ENCODE data around the gene LOXL1. TPM values are rescaled to one million over a fixed set of nuclear protein-coding genes. Genes with fewer than 3 reads are reported as not detected.

LOXL1 gene
- polyA plus RNA-seq, 2 donors: 7.2 to 9.6 TPM

DNA sequence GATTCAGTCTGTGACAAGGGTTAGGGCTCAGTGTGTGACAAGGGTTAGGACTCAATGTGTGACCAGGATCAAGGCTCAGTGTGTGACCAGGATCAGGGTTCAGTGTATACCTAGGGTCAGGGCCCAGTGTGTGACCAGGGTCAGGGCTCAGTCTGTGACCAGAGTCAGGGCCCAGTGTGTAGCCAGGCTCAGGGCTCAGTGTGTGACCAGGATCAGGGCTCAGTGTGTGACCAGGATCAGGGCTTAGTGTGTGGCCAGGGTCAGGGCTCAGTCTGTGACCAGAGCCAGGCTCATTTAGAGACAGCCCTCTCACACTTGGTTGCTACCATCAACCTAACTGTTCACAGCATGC is 24.2 kb downstream of the LOXL1 start:
- Histone ChIP-seq H3K36me3 (ENCODE audit: control insufficient read depth in 2 of 2, insufficient read depth in 2 of 2, low read length in 1 of 2) (no peaks in the 10 kb centered on the region), H3K4me3 (ENCODE audit: low read depth in 1 of 2, low read length in 2 of 2) (no peak overlapping the region), H3K9me3 (ENCODE audit: control insufficient read depth in 2 of 2, insufficient read depth in 1 of 2, low read depth in 1 of 2, low read length in 1 of 2) (no peaks in the 10 kb centered on the region), H3K4me1 (ENCODE audit: control insufficient read depth in 2 of 2, insufficient read depth in 2 of 2, low read length in 1 of 2) (peaks cover 0 to 5% of the 10 kb centered on the region in 2 donors), H3K27ac (ENCODE audit: low read depth in 2 of 2, low read length in 1 of 2) (peak overlapping the region; percentile 25 to 59), H3K27me3 (ENCODE audit: control insufficient read depth in 1 of 2, insufficient read depth in 2 of 2, low read length in 2 of 2) (no peaks in the 10 kb centered on the region)

DNA sequence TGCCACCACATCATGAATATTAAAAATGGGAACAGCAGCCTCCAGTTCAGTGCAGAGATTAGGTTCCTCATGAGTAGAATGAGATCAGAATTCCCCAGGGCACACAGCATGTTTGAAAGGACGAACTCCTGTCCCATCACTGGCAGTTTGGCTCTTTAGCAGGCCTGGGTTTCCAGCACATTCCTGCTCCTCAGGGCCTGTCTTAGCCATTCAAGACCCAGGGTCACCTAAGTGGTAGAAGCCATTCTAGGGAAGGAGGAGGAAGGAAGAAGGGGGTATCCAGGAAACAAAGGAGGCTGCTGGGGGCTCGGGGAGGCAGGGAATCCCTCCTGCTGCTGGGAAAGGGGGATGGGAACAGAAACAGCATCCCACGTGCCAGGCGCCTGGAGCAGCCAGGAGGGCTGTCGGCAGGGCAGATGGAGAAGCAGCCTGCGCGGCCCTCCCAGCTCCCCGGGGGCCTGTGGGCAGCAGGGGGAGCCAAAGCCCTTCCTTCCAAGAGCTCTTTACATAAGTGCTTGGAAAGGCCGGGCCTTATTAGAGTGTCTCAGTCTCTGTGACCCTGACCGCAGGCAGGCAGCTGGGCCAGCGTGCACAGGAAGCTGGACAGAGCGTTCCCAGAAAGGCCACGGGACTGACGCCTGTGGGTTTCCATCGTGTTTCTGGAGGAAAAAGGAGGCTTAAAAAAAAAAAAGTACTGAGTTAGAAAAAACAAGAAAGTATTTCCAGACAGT is 24.7 kb downstream of the LOXL1 start:
- Histone ChIP-seq H3K4me1 (ENCODE audit: control insufficient read depth in 2 of 2, insufficient read depth in 2 of 2, low read length in 1 of 2) (peaks cover 0 to 5% of the 10 kb centered on the region in 2 donors), H3K27me3 (ENCODE audit: control insufficient read depth in 1 of 2, insufficient read depth in 2 of 2, low read length in 2 of 2) (no peaks in the 10 kb centered on the region), H3K4me3 (ENCODE audit: low read depth in 1 of 2, low read length in 2 of 2) (no peak overlapping the region), H3K27ac (ENCODE audit: low read depth in 2 of 2, low read length in 1 of 2) (peak overlapping the region; percentile 75 to 88), H3K9me3 (ENCODE audit: control insufficient read depth in 2 of 2, insufficient read depth in 1 of 2, low read depth in 1 of 2, low read length in 1 of 2) (no peaks in the 10 kb centered on the region), H3K36me3 (ENCODE audit: control insufficient read depth in 2 of 2, insufficient read depth in 2 of 2, low read length in 1 of 2) (no peaks in the 10 kb centered on the region)
- 23 to 24% methylated on average over 15 of the region's 15 CpGs for WGBS, 2 donors

DNA sequence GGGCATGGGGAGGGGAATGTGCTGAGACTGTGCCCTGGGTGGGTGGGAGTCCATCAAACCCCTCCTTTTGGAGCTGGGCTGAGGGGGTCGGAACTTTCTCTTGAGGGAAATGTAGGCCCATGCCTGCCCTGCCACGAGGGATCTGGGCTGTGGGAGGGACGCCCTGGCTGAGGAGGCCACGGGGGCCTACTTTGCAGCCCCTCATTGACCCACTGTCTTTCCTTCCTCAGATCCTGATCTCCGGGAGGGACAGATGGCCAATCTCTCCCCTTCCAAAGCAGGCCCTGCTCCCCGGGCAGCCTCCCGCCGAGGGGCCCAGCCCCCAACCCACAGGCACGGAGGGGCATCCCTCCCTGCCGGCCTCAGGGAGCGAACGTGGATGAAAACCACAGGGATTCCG is 25.3 kb downstream of the LOXL1 start:
- no peaks in the 10 kb centered on the region for H3K27me3 ChIP-seq (ENCODE audit: control insufficient read depth in 1 of 2, insufficient read depth in 2 of 2, low read length in 2 of 2)
- no peak overlapping the region for H3K4me3 ChIP-seq (ENCODE audit: low read depth in 1 of 2, low read length in 2 of 2)
- peak overlapping the region; percentile 75 to 88 for H3K27ac ChIP-seq (ENCODE audit: low read depth in 2 of 2, low read length in 1 of 2)
- peaks cover 0 to 6% of the 10 kb centered on the region in 2 donors for H3K4me1 ChIP-seq (ENCODE audit: control insufficient read depth in 2 of 2, insufficient read depth in 2 of 2, low read length in 1 of 2)
- 63 to 66% methylated on average over 13 of the region's 13 CpGs for WGBS, 2 donors
- H3K9me3 ChIP-seq (ENCODE audit: control insufficient read depth in 2 of 2, insufficient read depth in 1 of 2, low read depth in 1 of 2, low read length in 1 of 2): no peaks in the 10 kb centered on the region
- no peaks in the 10 kb centered on the region for H3K36me3 ChIP-seq (ENCODE audit: control insufficient read depth in 2 of 2, insufficient read depth in 2 of 2, low read length in 1 of 2)

DNA sequence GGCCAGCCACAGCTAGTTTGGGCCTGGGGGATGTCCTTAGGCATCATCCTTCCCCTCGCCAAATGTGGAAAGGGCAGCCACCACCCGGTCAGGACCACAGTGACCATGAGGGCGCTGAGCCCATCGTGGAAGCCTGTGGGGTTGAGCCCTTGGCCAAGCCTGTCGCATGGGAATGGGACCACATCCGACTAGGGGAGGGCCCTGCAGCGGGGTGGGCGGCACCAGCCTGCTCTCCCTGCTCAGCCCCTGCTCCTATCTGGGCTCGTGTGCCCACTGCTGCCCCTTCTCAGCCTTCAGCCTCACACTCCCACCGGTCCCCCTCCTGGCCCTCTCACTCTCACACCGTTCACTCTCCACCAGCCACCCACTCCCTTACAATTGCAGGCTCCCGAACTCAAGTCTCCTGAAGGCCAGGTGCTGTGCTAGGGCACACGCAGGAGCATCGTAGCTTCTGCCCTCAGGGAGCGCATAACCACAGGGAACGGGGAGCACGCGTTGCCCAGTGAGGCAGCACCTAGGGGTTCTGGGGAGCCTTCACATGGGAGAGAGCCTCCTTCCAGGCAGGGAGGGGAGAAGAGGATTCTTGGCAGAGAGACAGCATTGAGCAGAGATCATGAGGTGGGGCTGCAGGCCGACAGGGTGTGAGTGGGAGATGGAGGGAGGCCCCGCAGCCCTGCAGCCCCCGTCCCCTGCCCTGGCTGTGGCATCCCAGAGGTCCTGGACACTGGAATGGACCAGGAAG is 26.1 kb downstream of the LOXL1 start:
- WGBS, 2 donors: 84 to 89% methylated on average over 21 of the region's 21 CpGs
- H3K4me1 ChIP-seq (ENCODE audit: control insufficient read depth in 2 of 2, insufficient read depth in 2 of 2, low read length in 1 of 2): peaks cover 0 to 10% of the 10 kb centered on the region in 2 donors

GRCh38 chr15:73952913-73953750 is 26.9 kb downstream of the LOXL1 start:
- no peaks in the 10 kb centered on the region for H3K9me3 ChIP-seq (ENCODE audit: control insufficient read depth in 2 of 2, insufficient read depth in 1 of 2, low read depth in 1 of 2, low read length in 1 of 2)
- peaks cover 0 to 10% of the 10 kb centered on the region in 2 donors for H3K4me1 ChIP-seq (ENCODE audit: control insufficient read depth in 2 of 2, insufficient read depth in 2 of 2, low read length in 1 of 2)
- no peak overlapping the region for H3K27ac ChIP-seq (ENCODE audit: low read depth in 2 of 2, low read length in 1 of 2)
- H3K36me3 ChIP-seq (ENCODE audit: control insufficient read depth in 2 of 2, insufficient read depth in 2 of 2, low read length in 1 of 2): no peaks in the 10 kb centered on the region
- 70 to 71% methylated on average over 10 of the region's 10 CpGs for WGBS, 2 donors
- no peaks in the 10 kb centered on the region for H3K27me3 ChIP-seq (ENCODE audit: control insufficient read depth in 1 of 2, insufficient read depth in 2 of 2, low read length in 2 of 2)
- no peak overlapping the region for H3K4me3 ChIP-seq (ENCODE audit: low read depth in 1 of 2, low read length in 2 of 2)

More for the DNA sequence above, 26.1 kb downstream of the LOXL1 start:
- H3K27ac ChIP-seq (ENCODE audit: low read depth in 2 of 2, low read length in 1 of 2): peak overlapping the region; percentile 62 to 75
- no peak overlapping the region for H3K4me3 ChIP-seq (ENCODE audit: low read depth in 1 of 2, low read length in 2 of 2)
- H3K27me3 ChIP-seq (ENCODE audit: control insufficient read depth in 1 of 2, insufficient read depth in 2 of 2, low read length in 2 of 2): no peaks in the 10 kb centered on the region
- H3K9me3 ChIP-seq (ENCODE audit: control insufficient read depth in 2 of 2, insufficient read depth in 1 of 2, low read depth in 1 of 2, low read length in 1 of 2): no peaks in the 10 kb centered on the region
- H3K36me3 ChIP-seq (ENCODE audit: control insufficient read depth in 2 of 2, insufficient read depth in 2 of 2, low read length in 1 of 2): no peaks in the 10 kb centered on the region

DNA sequence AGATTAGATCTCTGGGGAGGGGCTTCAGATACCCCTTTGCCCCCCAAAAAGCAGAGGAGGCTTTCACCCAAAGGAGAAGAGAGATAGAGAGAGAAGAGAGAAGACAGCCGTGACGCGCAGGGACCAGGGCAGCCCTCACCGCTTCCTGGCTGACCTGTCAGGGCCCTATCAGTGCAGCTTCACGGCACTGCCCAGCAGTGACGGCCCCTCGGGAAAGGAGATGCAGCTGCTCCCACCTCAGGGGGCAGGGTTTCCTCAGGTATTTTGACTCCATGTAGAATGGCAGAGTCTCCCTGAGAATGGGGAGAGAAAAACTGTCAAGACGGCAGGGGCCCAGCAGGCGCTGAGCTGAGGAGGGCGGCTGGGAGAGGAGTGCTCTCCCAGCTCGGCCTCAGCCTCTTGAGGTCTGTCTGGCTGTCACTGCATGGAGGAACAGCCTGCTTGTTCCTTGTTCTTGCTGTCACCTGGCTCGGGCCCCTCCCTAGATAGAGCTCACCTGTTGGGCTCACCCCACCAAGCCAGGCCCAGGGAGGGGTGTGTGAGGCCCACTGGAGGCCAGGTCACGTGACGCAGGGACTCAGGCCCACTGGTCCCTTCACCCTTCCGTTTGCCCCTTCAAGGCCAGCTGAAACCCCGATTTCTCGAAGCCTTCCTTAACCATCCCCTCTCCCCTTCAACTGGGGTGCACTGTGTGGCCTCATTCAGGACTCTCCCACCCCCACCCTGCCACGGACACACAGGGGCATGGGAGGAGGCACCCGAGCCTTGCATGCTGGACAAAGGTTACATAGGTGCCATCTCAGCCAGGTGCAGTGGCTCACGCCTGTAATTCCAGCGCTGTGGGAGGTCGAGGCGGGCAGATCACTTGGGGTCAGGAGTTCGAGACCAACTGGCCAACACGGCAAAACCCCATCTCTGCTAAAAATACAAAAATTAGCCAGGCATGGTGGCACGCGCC is 28.2 kb downstream of the LOXL1 start:
- Histone ChIP-seq H3K9me3 (ENCODE audit: control insufficient read depth in 2 of 2, insufficient read depth in 1 of 2, low read depth in 1 of 2, low read length in 1 of 2) (no peaks in the 10 kb centered on the region), H3K4me1 (ENCODE audit: control insufficient read depth in 2 of 2, insufficient read depth in 2 of 2, low read length in 1 of 2) (peaks cover 0 to 10% of the 10 kb centered on the region in 2 donors), H3K4me3 (ENCODE audit: low read depth in 1 of 2, low read length in 2 of 2) (no peak overlapping the region), H3K27me3 (ENCODE audit: control insufficient read depth in 1 of 2, insufficient read depth in 2 of 2, low read length in 2 of 2) (no peaks in the 10 kb centered on the region), H3K36me3 (ENCODE audit: control insufficient read depth in 2 of 2, insufficient read depth in 2 of 2, low read length in 1 of 2) (no peaks in the 10 kb centered on the region), H3K27ac (ENCODE audit: low read depth in 2 of 2, low read length in 1 of 2) (no peak overlapping the region)
- 84 to 89% methylated on average over 27 of the region's 27 CpGs for WGBS, 2 donors

DNA sequence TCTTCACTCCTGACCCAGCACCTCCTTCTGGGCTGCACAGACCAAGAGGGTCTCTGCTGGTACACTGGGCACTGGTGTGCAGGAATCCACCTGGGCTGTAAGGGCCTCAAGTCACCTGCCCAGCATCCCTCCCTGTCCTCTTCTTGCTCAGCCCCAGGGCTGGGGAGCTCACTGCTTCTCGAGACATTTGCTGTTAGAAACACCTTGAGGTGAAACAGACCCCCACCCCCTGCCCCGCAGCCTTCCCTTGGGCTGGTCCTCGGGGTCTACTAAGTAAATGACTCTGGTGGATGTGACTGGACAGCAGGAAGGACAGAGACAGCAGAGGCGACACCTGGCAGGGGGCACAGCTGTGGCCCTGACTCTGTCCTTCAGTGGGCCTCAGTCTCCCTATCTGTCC is 29.1 kb downstream of the LOXL1 start:
- H3K9me3 ChIP-seq (ENCODE audit: control insufficient read depth in 2 of 2, insufficient read depth in 1 of 2, low read depth in 1 of 2, low read length in 1 of 2): no peaks in the 10 kb centered on the region
- peaks cover 0 to 10% of the 10 kb centered on the region in 2 donors for H3K4me1 ChIP-seq (ENCODE audit: control insufficient read depth in 2 of 2, insufficient read depth in 2 of 2, low read length in 1 of 2)
- WGBS, 2 donors: 90 to 92% methylated on average over 4 of the region's 4 CpGs
- H3K27me3 ChIP-seq (ENCODE audit: control insufficient read depth in 1 of 2, insufficient read depth in 2 of 2, low read length in 2 of 2): no peaks in the 10 kb centered on the region
- no peaks in the 10 kb centered on the region for H3K36me3 ChIP-seq (ENCODE audit: control insufficient read depth in 2 of 2, insufficient read depth in 2 of 2, low read length in 1 of 2)
- no peak overlapping the region for H3K27ac ChIP-seq (ENCODE audit: low read depth in 2 of 2, low read length in 1 of 2)
- H3K4me3 ChIP-seq (ENCODE audit: low read depth in 1 of 2, low read length in 2 of 2): no peak overlapping the region

DNA sequence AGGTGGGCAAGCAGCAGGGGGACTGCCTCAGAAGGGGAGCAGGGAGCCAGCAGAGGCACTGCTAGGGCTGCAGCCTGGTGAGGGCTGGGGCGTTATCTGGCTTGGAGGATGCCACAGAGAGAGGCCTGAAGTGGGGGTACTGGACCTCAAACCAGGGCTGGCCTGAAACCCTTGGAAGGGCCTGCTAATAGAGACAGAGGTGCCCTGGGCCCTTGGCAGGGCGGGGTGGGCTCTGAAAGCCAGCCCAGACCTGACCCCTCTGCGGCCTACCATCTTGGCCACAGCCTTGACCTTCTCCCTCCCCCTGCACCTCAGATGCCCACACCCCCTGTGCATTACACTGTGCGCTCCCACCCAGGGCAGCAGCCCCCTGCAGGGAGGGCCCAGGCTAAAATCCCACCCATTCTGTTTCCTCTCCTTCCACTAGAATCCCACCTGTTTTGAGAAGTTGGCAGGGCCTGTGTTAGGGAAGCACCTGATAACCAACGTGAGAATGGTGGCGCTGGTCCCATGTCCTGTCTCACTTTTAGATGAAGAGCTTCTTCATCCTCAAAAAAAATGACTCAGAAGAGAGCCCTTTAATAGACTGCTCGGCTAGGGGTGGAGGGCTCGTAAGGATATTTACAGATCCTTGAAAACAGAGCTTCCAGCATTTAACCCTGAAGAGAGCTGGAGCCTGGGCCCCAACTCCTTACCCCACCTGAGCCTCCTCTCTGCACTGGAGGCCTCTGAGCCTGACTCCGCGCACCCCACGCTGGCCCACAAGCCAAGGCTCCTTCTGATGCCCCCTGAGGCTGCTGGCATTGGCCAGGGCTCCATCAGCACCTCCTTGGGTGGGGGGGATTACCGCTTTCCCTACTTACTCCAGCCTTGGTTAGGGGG is 29.8 kb downstream of the LOXL1 start:
- no peak overlapping the region for H3K4me3 ChIP-seq (ENCODE audit: low read depth in 1 of 2, low read length in 2 of 2)
- H3K27ac ChIP-seq (ENCODE audit: low read depth in 2 of 2, low read length in 1 of 2): peak overlapping the region in 1 of 2 donors; percentile 46
- no peaks in the 10 kb centered on the region for H3K27me3 ChIP-seq (ENCODE audit: control insufficient read depth in 1 of 2, insufficient read depth in 2 of 2, low read length in 2 of 2)
- H3K36me3 ChIP-seq (ENCODE audit: control insufficient read depth in 2 of 2, insufficient read depth in 2 of 2, low read length in 1 of 2): no peaks in the 10 kb centered on the region
- no peaks in the 10 kb centered on the region for H3K9me3 ChIP-seq (ENCODE audit: control insufficient read depth in 2 of 2, insufficient read depth in 1 of 2, low read depth in 1 of 2, low read length in 1 of 2)
- WGBS, 2 donors: 77 to 80% methylated on average over 12 of the region's 12 CpGs
- peaks cover 0 to 8% of the 10 kb centered on the region in 2 donors for H3K4me1 ChIP-seq (ENCODE audit: control insufficient read depth in 2 of 2, insufficient read depth in 2 of 2, low read length in 1 of 2)

Data from esophagus (tissue), 2 donors.